Stomach (tissue), 9 donors: ENCODE data around the gene PITPNC1. TPM values are rescaled to one million over a fixed set of nuclear protein-coding genes. Genes with fewer than 3 reads are reported as not detected.
"Not testable (repeated sequence)": the region's sequence is repeated elsewhere in the genome, so short reads cannot be mapped to it uniquely, and the experiment has no call there.

Experiments
- DNase-seq, 2 donors: peaks; one replicate each; pipeline versions ENCODE4 v3.0.0 to v3.0.0-alpha.2; 2013 to 2019
- H3K27ac ChIP-seq, 5 donors: fragments of 200-600 bp in 4 of 5; sonication (generic) in 4 of 5; one replicate each; pipeline ENCODE4 v1.5.1; 2013 to 2019; ENCODE audit warnings: mild to moderate bottlenecking in 1 of 5, moderate library complexity in 1 of 5
- H3K27me3 ChIP-seq, 3 donors: fragments of 200-600 bp; sonication (generic); one replicate each; pipeline ENCODE4 v1.5.1; 2017 to 2019; ENCODE audit warnings: mixed run types in 1 of 3
- H3K36me3 ChIP-seq, 4 donors: fragments of 200-600 bp; sonication (generic); 1 replicate in 3 of 4; 2 replicates in 1 of 4; pipeline ENCODE4 v1.5.1; 2016 to 2019
- H3K4me1 ChIP-seq, 4 donors: fragments of 200-600 bp; sonication (generic); one replicate each; pipeline ENCODE4 v1.5.1; 2016 to 2019
- H3K4me3 ChIP-seq, 4 donors: fragments of 200-600 bp; sonication (generic) in 3 of 4; one replicate each; pipeline ENCODE4 v1.5.1; 2016 to 2019; ENCODE audit warnings: mild to moderate bottlenecking in 1 of 4
- H3K9me3 ChIP-seq, 4 donors: fragments of 200-600 bp; sonication (generic); one replicate each; pipeline ENCODE4 v1.5.1; 2016 to 2019
- CTCF ChIP-seq, 7 experiments: fragments of 450-650 bp in 4 of 7; fragments of 200-600 bp in 3 of 7; sonication (generic) in 3 of 7; IDR thresholded peaks; one replicate each; pipeline ENCODE4 v1.5.1; 2016 to 2019; ENCODE audit warnings: antibody characterized with exemption in 7 of 7, control low read depth in 2 of 7, mild to moderate bottlenecking in 1 of 7
- EP300 ChIP-seq: sonication (generic); formaldehyde crosslinking; IDR thresholded peaks from one replicate; pipeline ENCODE4 v1.6.1; 2017; ENCODE audit warnings: antibody characterized with exemption
- POLR2A ChIP-seq, 4 donors: fragments of 450-650 bp; IDR thresholded peaks; one replicate each; pipeline ENCODE4 v1.6.1; 2016; ENCODE audit warnings: antibody characterized with exemption in 4 of 4, control low read depth in 2 of 4, mild to moderate bottlenecking in 1 of 4, moderate library complexity in 1 of 4
- POLR2AphosphoS5 ChIP-seq, 3 donors: sonication (generic); formaldehyde crosslinking; IDR thresholded peaks; one replicate each; pipeline ENCODE4 v1.6.1; 2016; ENCODE audit warnings: antibody characterized with exemption in 3 of 3
- WGBS, 5 donors: extraction: QIAGEN DNeasy Blood & Tissue Kit in 3 of 5; methylation state at CpG; one replicate each; pipeline versions ENCODE4 v1.1.5 to v1.1.7; 2013 to 2018; 5-methylcytosine and 5-hydroxymethylcytosine counted together
- intact Hi-C: fragments of 100-400 bp; cut with DNase I; formaldehyde crosslinking; loops from one replicate; pipeline ENCODE4 v1.15.1; 2023; ENCODE audit warnings: low total_unique reads
- polyA plus RNA-seq, 3 donors: library from polyadenylated mRNA; stranded (reverse); fragments of 200-250 nt; gene quantifications; one replicate each; pipeline ENCODE4 v1.2.3, GENCODE V29; 2013
- total RNA-seq, 5 donors: library from RNA; depleted of rRNA; stranded (reverse); fragments of >200 nt; gene quantifications; one replicate each; pipeline versions ENCODE4 v1.1.0 to v1.2.3, GENCODE V29; 2014 to 2016
- donor health status: healthy with polysubstance abuse.
- donor health status: Bipolar disorder and iron deficiency.
- donor health status: healthy.

The PITPNC1 gene
- total and polyA plus RNA-seq, 8 donors, result 2.3 to 25.3 (median 14.4) TPM

DNA sequence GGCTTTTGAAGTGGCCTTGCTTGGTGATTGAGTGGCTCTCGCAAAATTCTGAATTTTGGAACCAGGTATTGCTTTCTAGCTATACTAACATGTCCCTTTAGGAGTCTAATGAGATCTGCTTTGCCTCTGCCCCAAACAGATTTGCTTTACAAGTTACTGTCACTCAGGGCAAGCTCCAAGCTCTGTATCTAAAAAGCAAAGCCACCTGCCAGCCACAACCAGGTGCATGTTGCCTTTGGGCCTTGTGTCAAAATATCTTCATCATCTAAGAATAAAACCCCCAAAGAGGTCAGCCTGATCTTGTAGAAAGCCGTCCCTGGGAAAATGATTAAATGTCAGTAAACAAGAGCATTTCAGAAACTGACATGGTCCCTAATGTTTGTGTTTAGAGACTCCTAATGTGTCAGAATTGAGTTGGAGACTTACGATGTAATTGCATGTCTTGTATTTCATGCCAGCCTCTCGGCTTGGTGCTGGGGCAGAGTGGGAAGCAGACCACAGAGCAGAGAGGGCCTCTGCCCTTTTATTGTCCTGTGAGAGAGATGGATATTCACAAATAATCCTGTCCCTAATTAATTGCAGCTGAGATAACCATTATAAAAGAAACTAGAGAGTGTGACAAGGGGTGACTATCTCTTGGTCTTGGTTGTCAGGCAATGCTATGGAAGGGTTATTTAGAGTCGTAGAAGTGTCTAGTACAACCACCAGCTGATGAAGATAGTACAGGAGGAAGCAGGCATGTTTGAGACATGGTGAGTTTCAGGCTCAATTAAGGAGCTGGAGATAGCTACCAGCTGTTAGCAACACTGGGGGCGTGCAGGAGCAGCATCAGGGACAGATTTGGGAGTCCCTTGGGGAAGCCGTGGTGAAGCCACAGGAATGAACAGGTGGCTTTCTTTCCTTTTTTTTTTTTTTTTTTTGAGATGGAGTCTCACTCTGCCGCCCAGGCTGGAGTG is 90.7 kb downstream of the PITPNC1 start:
- WGBS, 5 donors, result 76 to 83% (median 81%) methylated on average over 7 to 8 of the region's 8 CpGs
- Histone ChIP-seq H3K27ac (no peak overlapping the region), H3K9me3 (no peaks in the 10 kb centered on the region), H3K4me1 (peaks cover 0 to 15% (median 5%) of the 10 kb centered on the region in 4 donors), H3K27me3 (no peaks in the 10 kb centered on the region), H3K4me3 (no peak overlapping the region), H3K36me3 (no peaks in the 10 kb centered on the region)
- no peak for DNase-seq
- intact Hi-C loops, result no loop called here
- no peak for TF ChIP-seq POLR2AphosphoS5 (IDR thresholded peaks at IDR 0.05)
- TF ChIP-seq CTCF (IDR thresholded peaks at IDR 0.05), result no peak
- no peak for TF ChIP-seq EP300
- TF ChIP-seq POLR2A (IDR thresholded peaks at IDR 0.05), result no peak

- no peaks in the 10 kb centered on the region for H3K27me3 ChIP-seq
- DNase-seq, result no peak
- TF ChIP-seq CTCF (IDR thresholded peaks at IDR 0.05), result no peak
- no peak for TF ChIP-seq POLR2A (IDR thresholded peaks at IDR 0.05)
- no peak for TF ChIP-seq EP300
- no peak for TF ChIP-seq POLR2AphosphoS5 (IDR thresholded peaks at IDR 0.05)
- H3K36me3 ChIP-seq, result no peaks in the 10 kb centered on the region
- 49 to 70% (median 58%) methylated on average over 13 of the region's 13 CpGs for WGBS, 5 donors
- peaks cover 0 to 15% (median 5%) of the 10 kb centered on the region in 4 donors for H3K4me1 ChIP-seq
- intact Hi-C loops, result no loop called here
- H3K27ac ChIP-seq, result peak overlapping the region in 4 of 5 donors; percentile 27 to 61 (median 44)
- no peaks in the 10 kb centered on the region for H3K9me3 ChIP-seq
- H3K4me3 ChIP-seq, result no peak overlapping the region
These were observed 92.3 kb downstream of the PITPNC1 start for GRCh38 chr17:67469208-67469980.

- Histone ChIP-seq H3K27me3 (no peaks in the 10 kb centered on the region), H3K36me3 (no peaks in the 10 kb centered on the region), H3K4me3 (no peak overlapping the region), H3K9me3 (no peaks in the 10 kb centered on the region), H3K4me1 (peaks cover 0 to 19% (median 6%) of the 10 kb centered on the region in 4 donors), H3K27ac (peak overlapping the region in 2 of 5 donors; percentile 53 to 61)
- intact Hi-C loops, result no loop called here
- DNase-seq, result no peak
- WGBS, 5 donors, result 96 to 100% (median 100%) methylated on average over 1 of the region's 1 CpG
- TF ChIP-seq CTCF (IDR thresholded peaks at IDR 0.05), result no peak
- TF ChIP-seq EP300, result no peak
- no peak for TF ChIP-seq POLR2AphosphoS5 (IDR thresholded peaks at IDR 0.05)
- TF ChIP-seq POLR2A (IDR thresholded peaks at IDR 0.05), result no peak
These were observed 93.1 kb downstream of the PITPNC1 start for GRCh38 chr17:67470163-67470562.

DNA sequence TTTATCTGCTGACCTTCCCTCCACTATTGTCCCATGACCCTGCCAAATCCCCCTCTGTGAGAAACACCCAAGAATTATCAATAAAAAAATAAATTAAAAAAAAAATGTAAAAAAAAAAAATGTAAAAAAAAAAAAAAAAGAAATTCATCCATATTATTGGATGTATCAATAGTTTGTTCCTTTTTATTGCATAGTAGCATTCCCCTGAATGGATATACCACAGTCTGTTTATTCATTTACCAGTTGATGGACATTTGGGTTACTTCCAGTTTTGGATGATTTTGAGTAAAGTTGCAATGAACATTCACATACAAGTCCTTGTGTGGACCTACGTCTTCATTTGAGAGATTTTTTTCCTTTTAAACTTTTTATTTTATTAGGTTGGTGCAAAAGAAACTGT is 94.0 kb downstream of the PITPNC1 start:
- no peak overlapping the region for H3K4me3 ChIP-seq
- no peaks in the 10 kb centered on the region for H3K36me3 ChIP-seq
- H3K27ac ChIP-seq, result no peak overlapping the region
- DNase-seq, result no peak
- WGBS, 5 donors, result 51 to 99% (median 94%) methylated on average over 1 of the region's 1 CpG
- peaks cover 0 to 26% (median 13%) of the 10 kb centered on the region in 4 donors for H3K4me1 ChIP-seq
- H3K27me3 ChIP-seq, result no peaks in the 10 kb centered on the region
- intact Hi-C loops, result no loop called here
- H3K9me3 ChIP-seq, result no peaks in the 10 kb centered on the region
- TF ChIP-seq POLR2A (IDR thresholded peaks at IDR 0.05) (no peak), POLR2AphosphoS5 (IDR thresholded peaks at IDR 0.05) (no peak), EP300 (no peak), CTCF (IDR thresholded peaks at IDR 0.05) (no peak)

GRCh38 chr17:67472606-67473005 is 95.5 kb downstream of the PITPNC1 start:
- 67 to 84% (median 73%) methylated on average over 4 of the region's 4 CpGs for whole genome bisulfite sequencing, 5 donors
- H3K4me3 ChIP-seq, H3K36me3 ChIP-seq, H3K27me3 ChIP-seq, DNase-seq, H3K9me3 ChIP-seq, intact Hi-C loops: not testable (repeated sequence)
- H3K27ac ChIP-seq, result peak overlapping the region in 1 of 5 donors; percentile 65
- peaks cover 0 to 28% (median 13%) of the 10 kb centered on the region in 4 donors for H3K4me1 ChIP-seq
